HG03175 (cell line): ENCODE results near the gene C1orf50.
A peak's percentile ranks its signal among the peaks of the same experiment; 100 is the strongest.
"Not testable (repeated sequence)": the region's sequence is repeated elsewhere in the genome, so short reads cannot be mapped to it uniquely, and the experiment has no call there.

Experiments used
- ATAC-seq: cut with Tn5 transposase; IDR thresholded peaks from one replicate; pipeline ENCODE4 v1.9.1; 2021; ENCODE audit warnings: mild to moderate bottlenecking, moderate library complexity; ENCODE audit not compliant: unreplicated experiment

The C1orf50 gene

DNA sequence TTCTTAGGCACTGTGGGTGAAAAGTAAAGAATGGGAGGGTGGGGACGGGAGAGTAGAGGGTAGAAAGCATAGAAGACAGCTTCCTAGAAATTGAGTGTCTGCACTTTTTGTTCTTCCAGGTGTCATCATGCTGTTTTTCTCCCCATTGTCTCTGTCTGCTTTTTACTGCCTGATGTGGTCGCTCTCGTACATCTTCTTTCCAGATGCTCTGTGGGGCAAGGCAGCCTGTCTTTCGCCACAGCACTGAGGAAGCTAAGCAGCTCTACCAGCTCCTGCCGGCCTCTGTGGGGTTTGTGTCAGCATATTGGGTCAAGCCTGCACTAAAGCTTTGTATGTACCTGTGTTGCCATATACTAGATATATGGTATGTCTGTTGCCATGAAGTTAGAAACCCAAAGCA is 30.9 kb downstream of the C1orf50 start:
- no peak for ATAC-seq

GRCh38 chr1:42801832-42802473 is 34.9 kb downstream of the C1orf50 start:
- no peak for ATAC-seq

DNA sequence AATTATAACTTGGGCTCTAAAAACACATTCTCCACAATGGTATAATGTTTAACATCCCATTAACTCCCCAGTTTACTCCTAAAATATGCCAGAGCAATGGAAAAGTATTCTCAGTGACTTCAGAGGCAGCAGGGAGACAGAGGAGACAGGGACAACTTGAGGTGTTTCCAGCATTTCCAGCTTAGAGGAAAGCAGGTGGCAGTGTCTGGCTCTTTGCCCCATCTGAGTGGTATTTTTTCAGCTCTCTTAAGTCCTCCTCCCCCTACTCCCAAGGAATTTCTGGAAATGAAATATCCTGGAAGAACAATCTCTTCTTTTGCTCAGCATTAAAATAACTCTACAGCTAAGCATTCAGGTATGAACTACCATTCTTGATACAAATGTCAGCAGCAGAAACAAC is 39.1 kb downstream of the C1orf50 start:
- ATAC-seq = no peak

GRCh38 chr1:42806593-42806992 is 39.5 kb downstream of the C1orf50 start:
- no peak for ATAC-seq

- ATAC-seq = no peak
These were observed 40.1 kb downstream of the C1orf50 start for GRCh38 chr1:42807056-42807668.

GRCh38 chr1:42814815-42815214 is 47.8 kb downstream of the C1orf50 start:
- not testable (repeated sequence) for ATAC-seq

- ATAC-seq = no peak
These were observed 49.0 kb downstream of the C1orf50 start for GRCh38 chr1:42815941-42816584.

GRCh38 chr1:42816585-42817439 is 49.8 kb downstream of the C1orf50 start, which contains the start of the genes ERMAP and SVBP:
TSS of gene ERMAP (plus strand) at chr1:42817122. CDS start at chr1:42830449, 13,327 bp downstream.
TSS of gene SVBP (minus strand) at chr1:42817397. CDS start at chr1:42816544, 853 bp downstream.
- ATAC-seq = peak; percentile 82

- ATAC-seq = no peak
These were observed 50.4 kb downstream of the C1orf50 start for GRCh38 chr1:42817440-42817767.

- ATAC-seq = no peak
These were observed 50.9 kb downstream of the C1orf50 start for GRCh38 chr1:42817976-42818375.

GRCh38 chr1:42820813-42821212 is 53.8 kb downstream of the C1orf50 start:
- ATAC-seq = no peak

GRCh38 chr1:42821690-42822089 is 54.6 kb downstream of the C1orf50 start:
- no peak for ATAC-seq

- ATAC-seq = no peak
These were observed 55.8 kb downstream of the C1orf50 start for GRCh38 chr1:42822800-42823392.

DNA sequence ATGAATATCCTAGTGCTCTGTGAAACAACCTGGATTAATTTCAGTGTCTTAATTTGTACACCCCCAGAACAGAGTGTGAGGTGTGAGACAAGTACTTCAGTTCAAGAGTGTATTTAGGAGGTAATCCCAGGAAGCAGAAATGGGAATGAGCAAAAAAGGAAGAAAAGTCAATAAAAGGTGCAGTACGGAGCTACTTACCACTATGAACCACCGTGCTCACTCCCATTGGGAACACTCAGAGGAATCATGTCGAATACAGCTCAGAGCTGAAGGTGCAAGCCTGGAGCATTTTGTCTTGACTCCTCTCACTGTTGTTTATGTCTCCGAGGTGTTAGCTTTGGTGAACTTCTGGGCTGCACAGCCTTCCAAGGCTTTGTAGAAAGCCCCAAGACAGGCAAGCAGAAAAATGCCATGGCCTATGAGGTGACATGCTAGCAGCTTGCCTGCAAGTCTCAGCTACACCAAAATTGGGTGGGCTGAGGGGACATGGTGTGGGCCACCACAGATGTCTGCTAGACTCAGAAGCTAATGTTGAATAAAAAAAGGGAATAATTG is 57.5 kb downstream of the C1orf50 start:
- no peak for ATAC-seq

DNA sequence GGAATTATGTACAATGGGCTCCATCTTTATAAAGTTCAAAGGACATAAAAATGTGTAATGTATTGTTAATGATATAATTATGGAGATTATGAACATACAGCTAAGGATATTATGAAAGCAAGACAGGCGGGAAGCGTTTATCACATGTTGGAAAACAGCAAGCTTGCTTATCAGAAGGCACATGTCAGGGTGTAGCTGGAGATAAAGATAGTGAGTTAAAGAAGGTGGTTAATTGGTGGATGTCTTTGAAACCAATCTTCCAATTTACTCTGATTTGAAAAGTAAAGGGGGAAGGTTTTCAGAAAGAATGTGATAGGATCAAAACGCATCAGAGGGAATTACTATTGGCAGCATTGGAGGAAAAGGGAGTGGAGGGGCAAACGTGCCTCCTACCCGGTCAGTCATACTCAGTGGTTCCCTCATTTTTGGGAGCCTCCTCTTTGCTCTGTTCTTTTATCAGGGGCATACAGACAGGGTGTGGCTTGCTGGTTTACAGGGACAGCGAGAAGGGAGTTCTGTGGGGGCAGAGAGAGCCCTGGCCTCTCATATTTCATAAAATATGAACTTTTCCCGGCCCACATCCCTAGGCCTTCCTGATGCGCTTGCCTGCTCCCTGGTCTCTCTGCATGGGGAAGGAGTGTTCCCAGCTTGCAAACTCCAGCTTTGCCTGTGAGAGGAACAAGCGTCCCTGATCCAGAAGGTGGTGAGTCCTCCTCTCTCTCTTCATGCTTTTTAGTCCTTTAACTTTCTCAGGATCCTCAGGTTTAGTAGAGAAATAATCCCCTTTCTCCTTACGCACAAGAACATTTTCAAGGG is 58.2 kb downstream of the C1orf50 start:
- ATAC-seq = no peak
